ENCODE data around the gene TMA7. TPM values are rescaled to one million over a fixed set of nuclear protein-coding genes. Genes with fewer than 3 reads are reported as not detected.

Gene TMA7
- total and polyA plus RNA-seq, 9 of the 15 experiments (the other 6 are each of a cell fraction or from before 2014, with no cell fraction given): 209 to 1,003 (median 486) TPM

DNA sequence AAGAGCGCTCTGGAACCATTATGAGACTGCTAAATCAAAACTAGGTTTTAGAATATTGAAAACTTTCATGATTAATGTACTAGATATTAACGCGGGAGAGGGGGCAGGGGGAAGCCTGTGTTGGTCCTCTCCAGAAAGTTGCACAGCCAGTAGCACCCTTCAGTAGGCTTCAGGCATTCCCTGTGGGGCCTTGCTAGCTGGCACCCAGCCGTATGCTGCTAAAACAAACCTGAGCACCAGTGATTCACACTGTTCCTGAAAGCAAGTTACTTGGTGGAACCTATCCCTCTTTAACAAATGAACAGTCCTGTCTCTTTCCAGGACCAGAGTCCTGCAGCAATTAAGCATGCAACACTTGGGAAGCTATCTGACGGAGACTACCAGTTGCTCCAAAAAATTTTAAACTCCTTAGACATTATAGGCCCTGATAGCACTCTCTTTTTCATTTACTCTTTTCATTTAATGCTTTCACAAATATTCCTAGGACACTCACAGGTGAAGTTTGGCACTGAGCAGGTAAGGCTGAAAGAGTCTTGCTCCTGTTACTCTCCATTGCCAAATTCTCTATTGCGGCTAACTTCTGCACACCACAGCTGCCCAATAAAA, 5.3 kb downstream of the TMA7 start:
- POLR2A ChIA-PET: interaction anchor here (0.6 to 2.8 kb wide), 6 partner anchors 9 to 179 kb away, joined by 3 to 21 read pairs (median 4); no protein-coding TSS in a partner anchor
- no peak for ATAC-seq
- intact Hi-C loops (cut with micrococcal nuclease) (no loop called here), in situ Hi-C loops (cut with MboI) (no loop called here)
- Histone ChIP-seq H2AFZ (ENCODE audit: low read depth, low read length) (no peak overlapping the region), H4K20me1 (replicated peaks; ENCODE audit: control insufficient read depth, insufficient read depth, low read length) (no peaks in the 10 kb centered on the region), H3K4me1 (replicated peaks in 1 of 2; ENCODE audit: control insufficient read depth in 2 of 2, insufficient read depth in 2 of 2, low read length in 2 of 2) (peaks cover 5 to 18% of the 10 kb centered on the region in 2 experiments; a peak in 4 of 5 replicates), H3K4me3 (peak overlapping the region; percentile 88), H3K9ac (ENCODE audit: insufficient read depth in 1 of 2, low read depth in 2 of 2, low read length in 2 of 2) (peak overlapping the region; percentile 83 to 93; a peak in 3 of 4 replicates), H3K27me3 (ENCODE audit: control insufficient read depth in 2 of 2, insufficient read depth in 2 of 2, low read length in 2 of 2) (no peaks in the 10 kb centered on the region; a peak in 1 of 5 replicates), H3K79me2 (ENCODE audit: control insufficient read depth, insufficient read depth, low read length) (peaks cover 52% of the 10 kb centered on the region), H3K27ac (ENCODE audit: extremely low read depth, low read depth, low read length) (no peak overlapping the region), H3K36me3 (ENCODE audit: control insufficient read depth, insufficient read depth, low read length) (peaks cover 38% of the 10 kb centered on the region; the same call in 2 of the 3 replicates), H3K9me1 (ENCODE audit: control insufficient read depth, insufficient read depth, low read length) (no peaks in the 10 kb centered on the region), H3K9me3 (replicated peaks; ENCODE audit: control insufficient read depth, insufficient read depth, low read depth, low read length) (no peaks in the 10 kb centered on the region), H3K4me2 (ENCODE audit: insufficient read depth, low read length) (peak overlapping the region; percentile 91)
- CTCF ChIA-PET (ENCODE audit: low intra/inter-chr PET ratio): no interaction called here
- no peak for FAIRE-seq
- BruUV-seq (replicated peaks): no TSS peak
- WGBS (ENCODE audit: insufficient coverage, low coverage, missing lambda C conversion rate): 75% methylated on average over 4 of the region's 6 CpGs
- DNase-seq (ENCODE audit: extremely low read depth in 1 of 4, low spot score in 3 of 4): no peak
- TF ChIP-seq PPARD (CRISPR knock-in tag; IDR thresholded peaks at IDR 0.05) (no peak), POLR2G (IDR thresholded peaks at IDR 0.05; ENCODE audit: low read depth, low read length) (no peak), CHD1 (IDR thresholded peaks at IDR 0.05; ENCODE audit: low read length) (no peak), HDGF (IDR thresholded peaks at IDR 0.05) (no peak), SAFB (IDR thresholded peaks at IDR 0.05; ENCODE audit: borderline replicate concordance, low read depth, low read length) (no peak)

DNA sequence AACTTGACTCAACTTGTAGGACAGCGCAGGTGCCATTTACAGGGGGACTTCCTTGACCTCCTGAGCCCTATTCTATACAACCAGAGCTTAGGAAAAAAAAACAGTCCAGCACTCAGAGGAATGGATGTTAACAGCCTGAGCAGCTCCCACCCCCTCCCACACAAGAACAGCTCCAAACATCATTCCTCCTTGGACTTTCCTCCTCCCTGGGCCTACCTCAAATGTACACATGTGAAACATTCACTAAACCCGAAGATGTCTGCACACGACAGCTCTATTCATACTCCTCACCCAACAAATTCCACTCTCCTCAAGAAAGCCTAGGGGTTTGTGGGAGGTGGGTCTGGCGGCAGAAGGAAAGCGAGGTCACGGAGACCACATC, 6.0 kb downstream of the TMA7 start:
- Histone ChIP-seq H3K27me3 (ENCODE audit: control insufficient read depth in 2 of 2, insufficient read depth in 2 of 2, low read length in 2 of 2) (no peaks in the 10 kb centered on the region), H2AFZ (ENCODE audit: low read depth, low read length) (peak overlapping the region; percentile 83), H3K79me2 (ENCODE audit: control insufficient read depth, insufficient read depth, low read length) (peaks cover 45% of the 10 kb centered on the region), H3K4me3 (peak overlapping the region; percentile 88), H3K9me3 (replicated peaks; ENCODE audit: control insufficient read depth, insufficient read depth, low read depth, low read length) (no peaks in the 10 kb centered on the region), H4K20me1 (replicated peaks; ENCODE audit: control insufficient read depth, insufficient read depth, low read length) (no peaks in the 10 kb centered on the region), H3K4me2 (ENCODE audit: insufficient read depth, low read length) (peak overlapping the region; percentile 91), H3K9me1 (ENCODE audit: control insufficient read depth, insufficient read depth, low read length) (no peaks in the 10 kb centered on the region), H3K4me1 (replicated peaks in 1 of 2; ENCODE audit: control insufficient read depth in 2 of 2, insufficient read depth in 2 of 2, low read length in 2 of 2) (peaks cover 5 to 18% of the 10 kb centered on the region in 2 experiments; a peak in 4 of 5 replicates), H3K9ac (ENCODE audit: insufficient read depth in 1 of 2, low read depth in 2 of 2, low read length in 2 of 2) (peak overlapping the region; percentile 83 to 93), H3K36me3 (ENCODE audit: control insufficient read depth, insufficient read depth, low read length) (peaks cover 40% of the 10 kb centered on the region; the same call in 2 of the 3 replicates), H3K27ac (ENCODE audit: extremely low read depth, low read depth, low read length) (peak overlapping the region; percentile 88; the same call in 1 of the 3 replicates)
- TF ChIP-seq JUN (IDR thresholded peaks at IDR 0.05; ENCODE audit: borderline replicate concordance, low read depth, low read length) (0 out of 2 replicates have a peak, but pooled peaks have one; percentile 1), JUN (CRISPR knock-in tag; IDR thresholded peaks at IDR 0.05; ENCODE audit: borderline replicate concordance) (no peak), GATAD2B (IDR thresholded peaks at IDR 0.05; ENCODE audit: borderline replicate concordance) (no peak)
- intact Hi-C loops (cut with micrococcal nuclease) (loop anchor here (1.0 kb wide), 1 partner anchor 109 kb away; no protein-coding TSS in a partner anchor), in situ Hi-C loops (cut with MboI) (no loop called here)
- CTCF ChIA-PET (ENCODE audit: low intra/inter-chr PET ratio): no interaction called here
- POLR2A ChIA-PET: interaction anchor here (0.6 to 2.8 kb wide), 12 partner anchors 8 to 577 kb away, joined by 3 to 21 read pairs (median 4); partner anchors contain the start of gene CDC25A
- no peak for FAIRE-seq
- DNase-seq (ENCODE audit: extremely low read depth in 1 of 4, low spot score in 3 of 4): no peak
- TSS peak; percentile 89 for BruUV-seq (replicated peaks)
- no peak; the same call in 2 of the 3 replicates for ATAC-seq
- 10% methylated on average over 5 of the region's 6 CpGs for WGBS (ENCODE audit: insufficient coverage, low coverage, missing lambda C conversion rate)

Measured in K562 (cell line).